PFSK-1 (cell line): Measurements from ENCODE around the gene GALNT10.

Experiments
- FOXP2 ChIP-seq: optimal IDR thresholded peaks from 2 replicates; pipeline ENCODE3; 2011; ENCODE audit warnings: borderline replicate concordance, control low read depth, inconsistent platforms; ENCODE audit not compliant: insufficient read depth; ENCODE audit errors: extremely low read length, extremely low read depth
- POLR2AphosphoS5 ChIP-seq: IDR thresholded peaks from 2 replicates; pipeline ENCODE4 v1.6.1; 2012; ENCODE audit warnings: low read depth, mild to moderate bottlenecking, control low read depth, low read length, moderate library complexity
- REST ChIP-seq, 2 experiments: IDR thresholded peaks; 2 replicates each; pipeline versions ENCODE4 v1.6.1 to v1.8.0; 2011 to 2012; ENCODE audit warnings: low read depth in 2 of 2, low read length in 2 of 2, control low read depth in 1 of 2, inconsistent platforms in 1 of 2, mild to moderate bottlenecking in 1 of 2, moderate library complexity in 1 of 2; ENCODE audit not compliant: insufficient read depth in 1 of 2
- SIN3A ChIP-seq: IDR thresholded peaks from 2 replicates; pipeline ENCODE4 v1.6.1; 2012; ENCODE audit warnings: mild to moderate bottlenecking, low read length, moderate library complexity, borderline replicate concordance; ENCODE audit not compliant: insufficient read depth
- TAF1 ChIP-seq: IDR thresholded peaks from 2 replicates; pipeline ENCODE4 v1.6.1; 2012; ENCODE audit warnings: low read length, control low read depth, borderline replicate concordance; ENCODE audit not compliant: insufficient read depth

DNA sequence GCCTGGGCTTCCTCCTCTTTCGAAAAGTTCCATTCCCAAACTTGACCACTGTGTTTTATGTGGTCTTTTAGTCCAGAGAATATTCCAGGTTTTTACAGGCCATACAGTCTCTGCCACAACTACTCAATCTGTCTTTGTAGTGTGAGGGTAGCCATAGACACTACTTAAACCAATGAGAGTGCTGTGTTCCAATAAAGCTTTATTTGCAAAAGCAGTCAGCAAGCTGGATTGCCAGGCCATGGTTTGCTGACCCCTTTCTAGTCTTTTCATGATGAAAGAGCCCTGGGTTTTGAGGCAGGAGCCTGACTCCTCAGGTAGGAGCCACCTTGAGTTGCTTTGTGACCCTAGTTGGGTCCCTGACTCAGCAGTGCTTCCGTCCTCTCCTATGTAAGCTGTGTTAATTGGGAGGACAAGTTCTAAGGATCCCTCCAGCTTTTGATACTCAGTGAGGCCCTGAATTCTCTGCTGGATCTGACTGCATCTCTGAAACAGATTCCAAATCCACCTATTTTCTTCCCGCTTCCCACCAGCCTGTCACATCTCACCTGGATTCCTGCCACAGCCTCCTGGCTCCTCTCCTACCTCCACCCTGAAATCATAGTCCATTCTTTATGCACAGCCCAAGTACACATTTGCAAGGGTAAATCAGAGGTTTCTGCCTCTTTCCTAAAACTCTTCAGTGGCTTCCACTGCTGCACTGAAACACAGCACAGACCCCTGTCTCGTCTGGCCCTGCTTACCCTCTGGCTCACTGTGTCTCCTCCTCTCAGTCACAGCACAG lies 13.5 kb downstream of the GALNT10 start:
- TF ChIP-seq REST (IDR thresholded peaks at IDR 0.05; ENCODE audit: insufficient read depth in 1 of 2, low read depth in 2 of 2, low read length in 2 of 2) (no peak), POLR2AphosphoS5 (no peak), SIN3A (no peak), TAF1 (no peak), FOXP2 (no peak)
